ENCODE results near the gene FAM228B. TPM values are rescaled to one million over a fixed set of nuclear protein-coding genes. Genes with fewer than 3 reads are reported as not detected.
"Not testable (repeated sequence)": the region's sequence is repeated elsewhere in the genome, so short reads cannot be mapped to it uniquely, and the experiment has no call there.

The FAM228B gene
- polyA plus RNA-seq (ENCODE audit: insufficient read length) = 15.6 TPM

DNA sequence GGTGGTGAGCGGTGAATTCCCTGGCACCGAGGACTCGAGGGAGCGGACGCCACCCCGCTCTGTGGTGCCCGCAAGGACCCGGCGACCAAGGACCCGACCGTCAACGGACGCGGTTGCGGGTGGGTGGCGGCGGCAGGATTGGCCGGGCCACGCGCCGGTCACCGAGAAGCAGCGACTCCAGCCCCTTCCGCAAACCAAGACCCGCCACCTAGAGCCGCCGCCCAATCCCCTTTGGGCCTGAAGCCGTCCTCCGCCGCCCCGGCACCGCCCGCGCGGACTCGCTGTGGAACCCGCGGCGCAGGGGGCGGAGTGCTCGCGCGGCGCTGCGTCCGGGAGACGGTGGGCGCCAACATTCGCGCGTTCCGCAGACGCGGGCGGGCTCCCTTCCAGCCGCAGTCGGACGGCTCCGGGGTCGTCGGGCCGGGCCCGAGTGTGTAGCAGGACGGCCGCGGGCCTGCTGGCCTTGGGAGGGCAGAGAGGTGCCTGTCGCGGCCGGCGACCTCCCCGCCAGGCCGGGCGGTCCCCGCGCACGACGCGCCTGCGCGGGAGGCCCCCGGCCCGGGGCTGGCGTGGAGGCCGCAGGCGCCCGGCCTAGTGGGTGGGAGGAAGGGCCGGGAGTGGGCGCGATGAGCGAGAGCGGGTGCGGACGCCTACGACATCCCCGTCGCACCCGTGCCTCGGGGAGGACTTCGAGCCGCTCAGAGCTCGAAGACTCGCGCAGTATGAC, at the start of gene FAM228B, which contains the start of gene PFN4:
TSS of gene FAM228B (plus strand) at position 275 of the 727 bp plus-strand sequence. CDS start 893 bp downstream, outside the sequence.
TSS of gene PFN4 (minus strand) at position 140 of the 727 bp plus-strand sequence. CDS start 799 bp downstream, outside the sequence.
- DNase-seq = peak; percentile 83

DNA sequence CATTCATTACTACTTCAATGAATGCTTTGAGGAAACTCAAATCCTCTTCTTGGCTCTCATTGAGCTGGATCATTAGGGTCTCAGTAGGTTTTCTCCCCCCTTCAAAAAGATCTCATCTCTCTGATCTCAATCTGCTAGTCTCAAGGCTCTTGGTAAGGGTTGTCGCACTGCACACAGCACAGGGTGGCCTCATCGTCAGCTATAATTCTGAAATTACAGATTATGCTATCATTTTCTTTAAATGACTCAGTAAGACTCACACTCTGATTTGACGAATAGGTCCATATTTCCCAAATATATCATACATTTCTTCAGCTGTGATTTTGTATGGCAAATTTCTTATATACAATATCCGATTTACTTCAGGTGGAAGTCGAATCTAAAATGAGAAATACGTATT, 49.5 kb upstream of the FAM228B start:
- DNase-seq = no peak

DNA sequence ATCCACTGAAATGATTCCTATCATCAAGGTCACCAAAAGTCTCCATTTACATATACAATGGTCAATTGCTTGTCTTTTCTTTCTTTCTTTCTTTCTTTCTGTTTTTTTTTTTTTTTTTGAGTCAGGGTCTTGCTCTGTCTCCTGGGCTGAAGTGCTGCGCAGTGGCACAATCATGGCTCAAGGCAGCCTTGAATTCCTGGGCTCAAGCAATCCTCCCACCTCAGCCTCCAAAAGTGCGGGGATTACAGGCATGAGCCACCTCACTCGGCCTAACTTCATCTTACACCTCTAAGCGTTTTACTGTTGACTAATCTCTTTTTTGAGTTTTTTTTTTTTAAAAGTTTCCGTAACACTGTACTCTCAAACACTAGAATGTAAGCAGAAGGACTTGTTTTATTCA, 48.0 kb upstream of the FAM228B start:
- no peak for DNase-seq

DNA sequence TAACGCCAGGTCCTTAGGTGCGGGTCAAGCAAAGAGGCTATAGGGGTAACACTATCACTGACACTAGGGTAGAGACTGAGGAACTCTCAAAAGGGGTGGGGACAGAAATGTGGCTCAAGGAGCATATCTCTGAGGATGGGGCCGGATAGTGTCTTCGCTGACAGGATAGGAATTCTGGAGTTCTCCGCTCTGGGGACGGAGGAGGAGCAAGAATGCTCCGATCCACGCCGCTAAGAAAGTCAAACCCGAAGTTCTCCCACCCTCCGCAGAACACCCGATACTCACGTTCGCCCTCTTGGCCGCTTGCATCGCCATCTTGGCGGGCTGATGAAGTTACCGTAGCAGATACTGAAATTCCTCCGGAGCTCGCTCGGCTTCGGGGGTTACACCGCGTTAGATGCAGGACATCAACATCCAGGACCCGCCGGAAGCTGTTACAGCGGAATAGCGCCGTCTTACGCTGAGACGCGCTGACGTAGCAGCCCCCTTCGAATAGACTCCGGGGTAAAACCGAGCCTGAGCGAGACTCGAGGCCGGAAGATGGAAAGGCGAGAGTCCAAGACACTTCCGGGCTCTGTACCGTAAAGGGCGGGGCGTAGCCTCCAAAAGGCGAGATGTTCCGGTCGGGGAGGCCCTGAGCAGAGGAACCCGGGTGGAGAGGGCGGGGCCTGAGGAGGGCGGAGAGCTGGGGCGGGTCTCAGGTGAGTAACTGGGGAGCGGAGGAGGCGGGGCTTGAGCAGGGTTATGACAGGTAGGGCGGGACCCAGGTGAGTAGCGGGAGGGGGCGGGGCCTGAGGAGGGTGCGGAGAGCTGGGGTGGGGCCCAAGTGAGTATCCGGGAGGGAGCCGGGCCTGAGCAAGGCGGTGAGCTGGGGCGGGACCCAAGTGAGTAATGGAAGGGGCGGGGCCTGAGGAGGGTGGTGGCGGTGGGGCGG, 47.1 kb upstream of the FAM228B start, which contains the start of gene SF3B6:
TSS of gene SF3B6 (minus strand) at position 412 of the 934 bp plus-strand sequence. CDS start at position 315, 97 bp downstream.
- peak; percentile 96 for DNase-seq

DNA sequence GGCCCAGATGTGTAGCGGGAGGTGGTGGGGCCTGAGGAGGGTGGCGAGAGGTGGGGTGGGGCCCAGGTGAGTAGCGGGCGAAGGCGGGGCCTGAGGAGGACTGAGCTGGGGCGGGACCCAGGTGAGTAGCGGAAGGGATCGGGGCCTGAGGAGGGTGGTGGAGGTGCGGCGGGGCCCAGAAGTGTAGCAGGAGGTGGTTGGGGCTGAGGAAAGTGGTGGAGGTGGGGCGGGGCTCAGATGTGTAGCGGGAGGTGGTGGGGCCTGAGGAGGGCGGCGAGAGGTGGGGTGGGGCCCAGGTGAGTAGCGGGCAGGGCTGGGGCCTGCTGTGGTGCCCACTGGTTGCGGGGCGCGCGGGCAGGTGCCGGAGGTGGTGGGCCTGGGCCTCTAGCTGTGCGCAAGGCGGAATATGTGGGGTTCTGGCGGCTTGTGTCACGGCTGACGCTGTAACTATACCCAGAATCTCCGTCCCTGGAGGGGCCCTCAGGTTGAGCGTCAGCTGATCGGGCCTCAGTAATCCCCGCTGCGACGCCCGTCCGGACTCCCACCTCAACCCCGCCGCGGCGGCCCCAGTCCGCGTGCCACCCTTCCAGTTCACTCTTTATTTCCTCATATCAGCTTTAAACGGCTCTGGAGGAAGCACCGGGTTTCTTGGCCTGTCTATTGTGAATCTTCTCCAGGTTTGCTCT, 46.3 kb upstream of the FAM228B start:
- DNase-seq = peak; percentile 23

DNA sequence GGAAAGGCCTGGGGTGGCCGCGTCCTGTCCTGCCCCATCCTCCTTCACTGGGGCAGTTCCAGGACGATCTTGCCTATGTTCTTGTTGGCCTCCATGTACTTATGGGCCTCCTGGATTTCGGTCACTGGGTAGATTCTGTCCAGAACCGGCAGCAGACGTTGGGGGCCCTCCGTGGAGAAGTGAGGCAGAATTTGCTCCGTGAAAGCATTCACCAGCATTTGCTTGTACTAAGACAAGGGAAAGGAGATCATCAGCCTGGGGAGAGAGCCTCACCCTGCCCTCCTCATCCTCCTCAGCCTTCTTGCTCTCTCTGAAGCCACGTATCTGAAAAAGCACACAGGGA, 45.8 kb upstream of the FAM228B start:
- DNase-seq = no peak

DNA sequence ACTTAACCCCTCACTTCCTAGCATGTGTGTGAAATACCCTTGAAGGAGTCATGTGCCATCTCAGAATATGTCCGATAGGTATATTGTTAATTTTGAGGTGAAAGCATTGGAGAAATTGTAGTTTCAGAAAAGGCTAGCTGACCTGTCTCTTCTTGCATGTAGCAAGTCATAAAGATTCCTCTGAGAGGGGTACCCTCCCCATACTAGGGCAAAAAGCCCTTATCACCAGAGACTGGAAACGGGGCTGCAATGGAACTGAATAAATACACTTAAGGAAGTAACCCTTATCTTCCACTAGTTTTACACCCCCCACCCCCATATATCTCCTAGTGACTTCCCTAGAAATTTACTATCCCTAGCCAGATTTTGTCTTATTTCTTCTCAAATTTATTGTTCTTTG, 45.4 kb upstream of the FAM228B start:
- DNase-seq = no peak

DNA sequence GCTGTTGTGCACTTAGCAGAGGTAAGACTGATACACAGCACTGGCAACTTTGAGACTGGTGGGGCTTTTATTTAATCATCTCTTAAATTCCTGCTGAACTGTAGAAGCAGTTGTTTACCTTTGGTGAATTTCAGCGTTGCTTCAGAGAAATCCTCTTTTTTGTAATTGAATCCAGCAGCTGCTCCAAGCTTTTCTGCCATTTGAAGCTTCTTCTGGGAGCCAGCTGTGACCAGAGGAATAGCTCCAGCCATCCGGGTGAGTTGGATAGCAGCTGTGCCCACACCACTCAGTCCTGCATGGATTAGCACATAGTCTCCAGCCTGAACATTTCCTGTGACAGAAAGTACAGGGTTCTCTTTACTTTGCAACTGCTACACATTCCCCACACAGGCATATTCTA, 42.6 kb upstream of the FAM228B start:
- no peak for DNase-seq

DNA sequence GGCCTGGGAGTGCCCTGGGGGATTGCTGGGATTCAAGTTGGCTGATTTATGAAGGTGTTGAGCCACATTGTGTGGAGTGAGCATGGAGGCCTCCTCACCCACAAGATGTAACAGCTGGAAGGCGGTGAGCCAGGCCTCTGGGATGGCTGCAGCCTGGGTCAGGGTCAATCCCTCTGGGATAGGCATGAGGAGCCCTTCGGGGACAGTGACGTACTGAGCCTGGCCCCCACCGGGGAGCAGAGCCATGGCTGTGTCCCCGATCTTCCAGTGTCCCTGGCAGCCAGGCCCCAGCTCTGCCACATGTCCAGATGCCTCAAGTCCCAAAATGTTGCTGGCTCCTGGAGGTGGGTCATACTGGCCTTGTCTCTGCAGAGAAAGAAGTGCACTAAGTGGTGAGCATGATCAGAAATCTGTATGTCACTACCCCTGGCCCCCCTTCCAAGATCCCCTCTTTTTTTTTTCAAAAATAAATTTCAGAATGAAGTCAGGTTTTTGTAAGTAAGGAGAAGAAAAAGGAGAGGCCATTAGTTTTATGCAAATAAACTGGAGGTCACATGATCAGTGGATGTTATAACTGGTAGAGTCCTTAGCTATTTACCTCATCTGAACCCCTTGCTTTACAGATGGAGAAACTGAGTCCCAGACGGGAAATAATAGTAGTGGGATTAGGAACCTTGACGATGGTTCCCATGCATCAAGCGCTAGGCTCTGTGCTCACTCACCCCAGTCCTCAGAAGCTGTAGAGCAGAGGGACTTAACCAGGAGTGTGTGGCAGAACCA, 40.3 kb upstream of the FAM228B start:
- DNase-seq = no peak

DNA sequence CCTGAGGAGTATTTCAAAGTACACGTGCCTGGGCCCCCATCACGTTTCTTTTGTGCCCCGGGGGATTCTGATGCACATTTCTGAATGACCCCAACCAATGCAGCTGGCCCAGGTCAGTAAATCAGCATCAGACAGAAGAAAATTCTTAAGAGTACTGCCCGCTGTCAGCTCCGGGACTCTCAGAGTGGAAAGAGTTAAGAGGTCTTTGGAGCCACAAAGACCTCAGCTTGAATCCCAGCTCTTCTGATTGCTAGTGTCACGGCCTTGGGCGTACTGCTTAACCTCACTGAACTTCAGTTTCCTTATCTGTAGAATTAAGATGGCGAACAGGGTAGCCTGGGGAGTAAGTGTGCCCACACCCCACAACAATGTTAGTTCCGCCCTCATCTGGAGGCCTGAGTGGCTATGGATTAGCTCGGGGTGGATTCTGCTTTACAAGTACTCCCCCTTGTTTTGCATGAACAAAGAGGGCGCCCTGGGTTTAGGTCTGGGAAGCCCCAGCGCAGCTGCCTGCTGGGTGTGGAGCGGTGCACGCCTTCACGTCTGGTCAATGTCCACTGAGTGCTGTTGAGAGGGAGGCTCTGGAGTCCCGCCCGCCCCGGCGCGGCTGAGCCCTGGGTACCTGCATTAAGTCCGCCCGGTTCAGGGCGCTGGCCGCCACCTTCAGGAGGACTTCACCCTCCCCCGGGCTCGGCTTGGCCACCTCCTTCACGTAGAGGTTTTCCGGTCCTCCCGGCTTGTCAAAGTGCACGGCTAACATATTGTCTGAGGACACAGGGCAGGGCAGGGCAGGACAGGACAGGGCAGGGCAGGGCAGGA, 39.5 kb upstream of the FAM228B start:
- DNase-seq = peak; percentile 74

DNA sequence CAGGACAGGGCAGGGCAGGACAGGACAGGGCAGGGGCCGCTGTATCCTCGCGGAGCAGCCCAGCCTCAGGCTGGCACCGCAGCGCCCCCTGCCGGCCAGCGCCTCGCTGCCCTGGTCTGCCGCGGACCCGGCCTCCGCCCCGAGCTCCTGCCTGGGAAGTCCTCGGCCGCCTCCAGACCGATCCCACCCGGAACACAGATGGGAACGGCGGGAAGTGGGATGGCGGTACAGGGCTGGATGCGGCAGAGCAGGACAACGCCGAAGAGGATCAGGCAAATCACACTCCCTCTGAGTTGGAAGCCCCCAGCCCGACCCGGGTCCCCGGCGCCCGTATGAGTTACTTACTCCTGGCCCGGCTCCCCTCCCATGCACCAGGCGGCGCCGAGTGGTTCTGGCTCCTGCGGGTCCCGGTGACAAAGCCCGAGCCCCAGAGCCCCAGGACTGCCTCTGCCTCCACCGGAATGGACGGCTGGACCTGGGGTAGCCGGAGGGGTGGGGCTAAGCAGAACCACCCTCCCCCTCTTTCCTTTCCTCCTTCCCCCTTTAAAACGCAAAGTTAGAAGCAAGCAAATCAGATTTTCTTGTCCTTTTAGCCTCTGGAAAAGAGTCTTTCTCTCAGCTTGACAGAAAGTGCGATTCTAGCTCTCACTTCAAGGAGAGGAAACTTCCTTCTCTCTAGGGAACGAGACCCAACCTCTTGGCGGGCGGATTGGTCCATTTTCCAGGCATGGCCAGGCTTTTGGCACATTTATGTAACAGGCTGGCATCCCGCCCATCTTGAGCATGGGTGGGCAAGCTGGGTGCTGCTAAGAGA, 38.7 kb upstream of the FAM228B start, which contains the start of gene TP53I3:
TSS of gene TP53I3 (minus strand) at position 449 of the 814 bp plus-strand sequence. CDS start 508 bp downstream, outside the sequence.
- peak; percentile 95 for DNase-seq

DNA sequence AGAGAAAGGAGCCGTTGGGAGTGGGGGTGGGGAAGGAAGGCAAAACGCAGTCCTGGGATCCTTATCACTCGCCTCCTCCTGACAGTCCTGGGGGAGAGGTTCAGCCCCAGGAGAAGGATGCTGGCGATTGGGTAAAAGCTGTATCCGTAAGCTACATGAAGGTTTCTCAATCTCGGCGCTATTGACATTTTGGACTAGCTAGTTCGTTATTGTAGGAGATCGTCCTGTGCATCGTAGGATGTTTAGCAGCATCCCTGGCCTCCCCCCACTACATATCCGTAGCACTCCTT, 38.1 kb upstream of the FAM228B start:
- DNase-seq = no peak

DNA sequence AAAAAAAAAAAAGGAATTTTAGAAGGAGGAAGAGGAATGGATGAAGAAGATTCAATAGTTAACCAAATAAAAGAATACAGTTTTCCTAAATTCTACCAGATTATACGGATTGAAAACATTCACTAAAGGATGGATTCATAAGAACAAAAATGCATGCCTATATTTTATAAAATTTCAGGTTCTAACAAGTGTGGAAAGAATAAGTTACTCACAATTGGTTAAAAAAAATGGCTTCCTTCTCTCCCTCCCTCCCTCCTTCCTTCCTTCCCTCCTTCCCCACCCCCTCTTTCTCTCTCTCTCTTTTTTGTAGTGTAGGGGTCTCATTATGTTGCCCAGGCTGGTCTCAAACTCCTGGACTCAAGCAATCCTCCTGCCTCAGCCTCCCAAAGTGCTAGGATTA, 37.0 kb upstream of the FAM228B start:
- DNase-seq = no peak

DNA sequence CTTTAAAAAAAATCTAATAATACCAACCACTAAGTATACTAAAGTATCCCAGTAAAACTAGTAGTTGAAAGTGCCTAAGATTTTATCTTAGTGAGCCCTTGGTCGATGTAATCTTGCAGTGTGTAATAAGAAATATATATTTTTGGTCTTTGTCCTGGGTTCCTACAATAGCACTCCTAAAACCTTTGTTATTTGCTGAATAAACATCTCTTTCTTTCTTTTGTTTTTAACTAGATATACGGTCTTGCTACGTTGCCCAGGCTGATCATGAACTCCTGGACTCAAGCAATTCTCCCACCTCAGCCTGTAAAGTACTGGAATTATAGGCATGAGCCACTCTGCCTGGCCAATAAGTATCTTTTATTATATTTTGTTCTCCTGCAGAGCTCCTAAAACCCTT, 36.2 kb upstream of the FAM228B start:
- no peak for DNase-seq

DNA sequence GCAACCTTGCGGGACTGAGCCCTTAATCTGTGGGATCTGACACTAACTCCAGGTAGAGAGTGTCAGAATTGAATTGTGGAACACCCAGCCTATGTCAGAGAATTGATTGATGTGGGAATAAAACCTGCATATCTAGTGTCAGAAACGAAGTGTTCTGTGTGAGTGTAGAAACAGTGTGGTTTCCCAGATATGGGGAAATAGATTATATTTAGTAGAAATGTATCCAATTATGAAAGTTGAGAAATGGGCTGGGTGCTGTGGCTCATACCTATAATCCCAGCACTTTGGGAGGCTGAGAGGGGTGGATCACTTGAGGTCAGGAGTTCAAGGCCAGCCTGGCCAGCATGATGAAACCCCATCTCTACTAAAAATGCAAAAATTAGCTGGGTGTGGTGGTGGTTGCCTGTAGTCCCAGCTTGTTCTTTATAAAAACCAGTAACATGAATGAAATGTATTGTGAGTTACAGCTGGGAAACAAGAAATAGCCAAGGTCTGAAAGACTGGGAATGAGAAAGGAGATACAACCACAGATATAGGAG, 34.4 kb upstream of the FAM228B start:
- DNase-seq = no peak

DNA sequence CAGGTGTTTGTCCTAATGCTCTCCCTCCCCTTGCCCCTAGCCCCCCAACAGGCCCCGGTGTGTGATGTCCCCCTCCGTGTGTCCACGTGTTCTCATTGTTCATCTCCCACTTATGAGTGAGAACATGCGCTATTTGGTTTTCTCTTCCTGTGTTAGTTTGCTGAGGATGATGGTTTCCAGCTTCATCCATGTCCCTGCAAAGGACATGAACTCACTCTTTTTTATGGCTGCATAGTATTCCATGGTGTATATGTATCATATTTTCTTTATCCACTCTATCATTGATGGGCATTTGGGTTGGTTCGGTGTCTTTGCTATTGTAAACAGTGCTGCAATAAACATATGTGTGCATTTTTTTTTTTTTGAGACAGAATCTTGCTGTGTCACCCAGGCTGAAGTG, 30.0 kb upstream of the FAM228B start:
- not testable (repeated sequence) for DNase-seq

DNA sequence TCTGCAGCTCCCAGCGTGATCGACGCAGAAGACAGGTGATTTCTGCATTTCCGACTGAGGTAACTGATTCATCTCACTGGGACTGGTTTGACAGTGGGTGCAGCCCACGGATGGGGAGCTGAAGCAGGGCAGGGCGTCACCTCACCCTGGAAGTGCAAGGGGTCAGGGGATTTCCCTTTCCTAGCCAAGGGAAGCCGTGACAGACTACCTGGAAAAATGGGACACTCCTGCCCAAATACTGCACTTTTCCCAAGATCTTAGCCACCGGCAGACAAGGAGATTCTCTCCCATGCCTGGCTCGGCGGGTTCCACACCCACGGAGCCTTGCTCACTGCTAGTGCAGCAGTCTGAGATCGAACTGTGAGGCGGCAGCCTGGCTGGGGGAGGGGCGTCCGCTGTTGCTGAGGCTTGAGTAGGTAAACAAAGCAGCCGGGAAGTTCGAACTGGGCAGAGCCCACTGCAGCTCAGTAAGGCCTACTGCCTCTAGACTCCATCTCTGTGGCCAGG, 28.0 kb upstream of the FAM228B start:
- not testable (repeated sequence) for DNase-seq

DNA sequence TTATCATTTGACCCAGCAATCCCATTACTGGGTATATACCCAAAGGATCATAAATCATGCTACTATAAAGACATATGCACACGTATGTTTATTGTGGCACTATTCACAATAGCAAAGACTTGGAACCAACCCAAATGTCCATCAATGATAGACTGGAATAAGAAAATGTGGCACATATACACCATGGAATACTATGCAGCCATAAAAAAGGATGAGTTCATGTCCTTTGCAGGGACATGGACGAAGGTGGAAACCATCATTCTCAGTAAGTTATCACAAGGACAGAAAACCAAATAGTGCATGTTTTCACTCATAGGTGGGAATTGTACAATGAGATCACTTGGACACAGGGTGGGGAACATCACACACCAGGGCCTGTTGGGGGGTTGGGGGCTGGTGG, 22.5 kb upstream of the FAM228B start:
- DNase-seq = not testable (repeated sequence)

DNA sequence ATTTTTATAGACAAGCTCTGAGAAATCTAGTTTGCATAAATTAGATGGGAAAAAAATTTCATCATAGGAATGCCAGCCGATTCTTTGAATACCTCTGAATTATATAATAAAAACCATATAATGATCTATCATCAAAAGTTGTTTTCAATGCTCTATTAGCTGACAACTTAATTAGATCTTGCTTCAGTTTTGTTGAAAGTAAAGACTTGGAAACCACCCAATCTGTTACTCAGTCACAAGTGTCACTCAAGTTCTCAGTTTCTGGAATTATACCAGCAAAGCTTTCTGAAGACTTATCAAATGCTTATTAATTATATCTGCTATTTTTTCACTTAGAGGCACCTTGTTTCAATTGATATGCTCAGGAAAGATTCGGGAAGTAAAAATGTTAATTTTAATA, 21.3 kb upstream of the FAM228B start:
- no peak for DNase-seq

DNA sequence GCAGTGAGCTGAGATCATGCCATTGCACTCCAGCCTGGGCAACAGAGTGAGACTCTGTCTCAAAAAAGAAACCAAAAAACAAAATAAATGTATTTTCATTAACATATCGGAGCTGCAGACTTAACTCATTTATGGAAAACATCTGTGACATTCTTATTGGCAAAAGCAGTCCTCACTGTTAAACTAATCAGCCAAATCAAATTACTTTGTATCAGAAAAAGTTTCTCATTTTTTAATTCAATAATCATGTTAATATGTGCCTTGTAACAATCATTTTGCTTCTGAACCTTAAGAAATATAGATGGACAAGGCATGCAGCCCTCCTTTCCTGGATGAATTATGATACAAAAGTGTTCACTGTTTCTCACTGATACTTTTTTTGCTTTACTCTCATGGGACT, 20.6 kb upstream of the FAM228B start:
- DNase-seq = no peak

Data from hindlimb muscle (tissue), 1 donor.